GM23338 (cell line): ENCODE results near the gene NEU3. TPM values are rescaled to one million over a fixed set of nuclear protein-coding genes. Genes with fewer than 3 reads are reported as not detected.

Experiments
- ATAC-seq: fragments of 200-7000 bp; cut with Tn5 transposase; 3 replicates; pipeline ENCODE4 v1.9.1; 2020
- DNase-seq: peaks from one replicate; pipeline ENCODE4 v3.0.0-alpha.2; 2015; ENCODE audit warnings: low spot score
- H2AFZ ChIP-seq: fragments of 200-600 bp; sonication (generic); 2 replicates; pipeline ENCODE4 v1.8.0; 2016; ENCODE audit warnings: antibody characterized with exemption, mild to moderate bottlenecking, moderate library complexity
- H3F3A ChIP-seq: fragments of 200-600 bp; sonication (generic); replicated peaks from 2 replicates; pipeline ENCODE4 v1.8.0; 2017; ENCODE audit warnings: antibody characterized with exemption, mixed run types, low read depth
- H3K27ac ChIP-seq: fragments of 200-600 bp; sonication (generic); 2 replicates; pipeline ENCODE4 v1.6.1; 2016; ENCODE audit warnings: low read depth
- H3K27me3 ChIP-seq: fragments of 200-600 bp; sonication (generic); 2 replicates; pipeline ENCODE4 v1.8.0; 2016; ENCODE audit warnings: mild to moderate bottlenecking, mixed run types, moderate library complexity; ENCODE audit not compliant: insufficient read depth
- H3K36me3 ChIP-seq: fragments of 200-600 bp; sonication (generic); 2 replicates; pipeline ENCODE4 v1.8.0; 2016; ENCODE audit warnings: mild to moderate bottlenecking; ENCODE audit not compliant: insufficient read depth
- H3K4me1 ChIP-seq: fragments of 200-600 bp; sonication (generic); 2 replicates; pipeline ENCODE4 v1.8.0; 2016; ENCODE audit warnings: mild to moderate bottlenecking, moderate library complexity; ENCODE audit not compliant: insufficient read depth
- H3K4me2 ChIP-seq: fragments of 200-600 bp; sonication (generic); 2 replicates; pipeline ENCODE4 v1.7.1; 2017; ENCODE audit warnings: mixed run types
- H3K4me3 ChIP-seq: fragments of 200-600 bp; sonication (generic); 2 replicates; pipeline ENCODE4 v1.6.1; 2016; ENCODE audit warnings: mixed run types
- H3K79me2 ChIP-seq: fragments of 200-600 bp; sonication (generic); replicated peaks from 2 replicates; pipeline ENCODE4 v1.8.0; 2017; ENCODE audit warnings: mild to moderate bottlenecking; ENCODE audit not compliant: insufficient read depth
- H3K9me2 ChIP-seq: fragments of 200-600 bp; sonication (generic); 2 replicates; pipeline ENCODE4 v1.8.0; 2017; ENCODE audit not compliant: insufficient read depth
- H4K20me1 ChIP-seq: fragments of 200-600 bp; sonication (generic); replicated peaks from 2 replicates; pipeline ENCODE4 v1.8.0; 2017; ENCODE audit warnings: mild to moderate bottlenecking; ENCODE audit not compliant: insufficient read depth
- H3K27ac Mint-ChIP-seq: 2 replicates; pipeline ENCODE4 v1.8.0; 2020; ENCODE audit warnings: inconsistent platforms, mild to moderate bottlenecking, moderate library complexity, mixed read lengths
- H3K27me3 Mint-ChIP-seq: 3 replicates; pipeline ENCODE4 v1.8.0; 2022; ENCODE audit warnings: low read depth, mild to moderate bottlenecking, moderate library complexity, mixed read lengths, inconsistent platforms; ENCODE audit not compliant: insufficient read depth, poor library complexity
- H3K36me3 Mint-ChIP-seq: 3 replicates; pipeline ENCODE4 v1.8.0; 2021; ENCODE audit warnings: low read depth, mild to moderate bottlenecking, inconsistent platforms, moderate library complexity, mixed read lengths
- H3K4me1 Mint-ChIP-seq: 3 replicates; pipeline ENCODE4 v1.8.0; 2020; ENCODE audit warnings: mild to moderate bottlenecking, inconsistent platforms, mixed read lengths
- H3K4me3 Mint-ChIP-seq: 3 replicates; pipeline ENCODE4 v1.8.0; 2021; ENCODE audit warnings: moderate library complexity, mild to moderate bottlenecking, inconsistent platforms, mixed read lengths
- H3K9me3 Mint-ChIP-seq: 3 replicates; pipeline ENCODE4 v1.8.0; 2020; ENCODE audit warnings: moderate library complexity, mild to moderate bottlenecking, inconsistent platforms, mixed read lengths
- CREB1 ChIP-seq: fragments of 250-450 bp; sonication (Bioruptor Pico); IDR thresholded peaks from 2 replicates; pipeline ENCODE4 v1.5.0; 2020; ENCODE audit warnings: low read depth, mild to moderate bottlenecking, moderate library complexity
- CTCF ChIP-seq, 2 experiments: fragments of 200-600 bp in 1 of 2; sonication (generic) in 1 of 2; conservative IDR thresholded peaks; 2 replicates each; pipeline versions ENCODE4 v1.5.1 to v1.6.1; 2016 to 2017; ENCODE audit warnings: antibody characterized with exemption in 2 of 2, low read depth in 2 of 2, mild to moderate bottlenecking in 2 of 2, moderate library complexity in 1 of 2
- EZH2 ChIP-seq: fragments of 200-600 bp; sonication (generic); IDR thresholded peaks from one replicate; pipeline ENCODE4 v1.8.0; 2017; ENCODE audit warnings: antibody characterized with exemption, mild to moderate bottlenecking, low read depth; ENCODE audit not compliant: unreplicated experiment
- EZH2phosphoT487 ChIP-seq: fragments of 200-600 bp; sonication (generic); IDR thresholded peaks from one replicate; pipeline ENCODE4 v1.8.1; 2018; ENCODE audit warnings: antibody characterized with exemption; ENCODE audit not compliant: unreplicated experiment
- JUNB ChIP-seq: IDR thresholded peaks from one replicate; pipeline ENCODE4 v1.6.1; 2016; ENCODE audit warnings: antibody characterized with exemption; ENCODE audit not compliant: unreplicated experiment
- NANOG ChIP-seq: IDR thresholded peaks from 2 replicates; pipeline ENCODE4 v1.6.1; 2016; ENCODE audit warnings: antibody characterized with exemption, borderline replicate concordance
- POLR2AphosphoS5 ChIP-seq: IDR thresholded peaks from 2 replicates; pipeline ENCODE4 v1.6.1; 2016; ENCODE audit warnings: antibody characterized with exemption, low read depth
- STAT1 ChIP-seq: IDR thresholded peaks from one replicate; pipeline ENCODE4 v1.6.1; 2016; ENCODE audit warnings: antibody characterized with exemption; ENCODE audit not compliant: unreplicated experiment
- ZNF114 ChIP-seq: fragments of 250-450 bp; sonication (Bioruptor Pico); IDR thresholded peaks from 2 replicates; pipeline ENCODE4 v1.5.0; 2020; ENCODE audit warnings: mild to moderate bottlenecking, moderate library complexity
- ZNF331 ChIP-seq: fragments of 250-450 bp; sonication (Bioruptor Pico); IDR thresholded peaks from 2 replicates; pipeline ENCODE4 v1.5.0; 2020; ENCODE audit warnings: low read depth, mild to moderate bottlenecking, moderate library complexity
- polyA plus RNA-seq: library from polyadenylated mRNA; unstranded; fragments of >200 nt; fragmentation: Nextera tagmentation; extraction: Ambion mirVana; gene quantifications from 2 replicates; pipeline ENCODE4 v1.2.1, GENCODE V29; 2016
- total RNA-seq: library from RNA; depleted of rRNA; stranded (reverse); fragments of >200 nt; shearing (Covaris generic); gene quantifications from 2 replicates; pipeline ENCODE4 v1.2.3, GENCODE V29; 2014
- TF ChIP-seq, protein P1 (sequence below): IDR thresholded peaks from one replicate; pipeline ENCODE4 v1.6.1; 2018; ENCODE audit warnings: antibody characterized with exemption; ENCODE audit not compliant: unreplicated experiment
- TF ChIP-seq, protein P2 (sequence below): IDR thresholded peaks from 2 replicates; pipeline ENCODE4 v1.6.1; 2016; ENCODE audit warnings: antibody characterized with exemption
- TF ChIP-seq, protein P3 (sequence below): fragments of 250-450 bp; sonication (Bioruptor Pico); IDR thresholded peaks from 2 replicates; pipeline ENCODE4 v1.5.0; 2020; ENCODE audit warnings: mild to moderate bottlenecking, moderate library complexity

NEU3 gene
- total and polyA plus RNA-seq, 2 experiments from 2014 or later = 2.8 to 25.9 TPM

- peaks cover 10% of the 10 kb centered on the region; the same call in 2 of the 3 replicates for H3K4me1 Mint-ChIP-seq
- Histone ChIP-seq H3K4me3 (no peak overlapping the region), H4K20me1 (peaks cover 43% of the 10 kb centered on the region; the same call in 1 of the 2 replicates)
Observed at GRCh38 chr11:74957937-74958629, 30.6 kb upstream of the NEU3 start.

More at GRCh38 chr11:74957937-74958629, 30.6 kb upstream of the NEU3 start:
- Histone ChIP-seq H2AFZ (no peak overlapping the region), H3F3A (no peaks in the 10 kb centered on the region), H3K4me2 (no peak overlapping the region; the same call in 1 of the 2 replicates), H3K27ac (no peak overlapping the region), H3K4me1 (no peaks in the 10 kb centered on the region), H3K9me2 (no peaks in the 10 kb centered on the region), H3K79me2 (peaks cover 98% of the 10 kb centered on the region), H3K36me3 (no peaks in the 10 kb centered on the region), H3K27me3 (no peaks in the 10 kb centered on the region)
- H3K9me3 Mint-ChIP-seq = no peaks in the 10 kb centered on the region
- H3K4me3 Mint-ChIP-seq = no peak overlapping the region
- no peaks in the 10 kb centered on the region for H3K27me3 Mint-ChIP-seq
- no peak for TF ChIP-seq ZNF114 (CRISPR knock-in tag)
- TF ChIP-seq, protein P1, sequence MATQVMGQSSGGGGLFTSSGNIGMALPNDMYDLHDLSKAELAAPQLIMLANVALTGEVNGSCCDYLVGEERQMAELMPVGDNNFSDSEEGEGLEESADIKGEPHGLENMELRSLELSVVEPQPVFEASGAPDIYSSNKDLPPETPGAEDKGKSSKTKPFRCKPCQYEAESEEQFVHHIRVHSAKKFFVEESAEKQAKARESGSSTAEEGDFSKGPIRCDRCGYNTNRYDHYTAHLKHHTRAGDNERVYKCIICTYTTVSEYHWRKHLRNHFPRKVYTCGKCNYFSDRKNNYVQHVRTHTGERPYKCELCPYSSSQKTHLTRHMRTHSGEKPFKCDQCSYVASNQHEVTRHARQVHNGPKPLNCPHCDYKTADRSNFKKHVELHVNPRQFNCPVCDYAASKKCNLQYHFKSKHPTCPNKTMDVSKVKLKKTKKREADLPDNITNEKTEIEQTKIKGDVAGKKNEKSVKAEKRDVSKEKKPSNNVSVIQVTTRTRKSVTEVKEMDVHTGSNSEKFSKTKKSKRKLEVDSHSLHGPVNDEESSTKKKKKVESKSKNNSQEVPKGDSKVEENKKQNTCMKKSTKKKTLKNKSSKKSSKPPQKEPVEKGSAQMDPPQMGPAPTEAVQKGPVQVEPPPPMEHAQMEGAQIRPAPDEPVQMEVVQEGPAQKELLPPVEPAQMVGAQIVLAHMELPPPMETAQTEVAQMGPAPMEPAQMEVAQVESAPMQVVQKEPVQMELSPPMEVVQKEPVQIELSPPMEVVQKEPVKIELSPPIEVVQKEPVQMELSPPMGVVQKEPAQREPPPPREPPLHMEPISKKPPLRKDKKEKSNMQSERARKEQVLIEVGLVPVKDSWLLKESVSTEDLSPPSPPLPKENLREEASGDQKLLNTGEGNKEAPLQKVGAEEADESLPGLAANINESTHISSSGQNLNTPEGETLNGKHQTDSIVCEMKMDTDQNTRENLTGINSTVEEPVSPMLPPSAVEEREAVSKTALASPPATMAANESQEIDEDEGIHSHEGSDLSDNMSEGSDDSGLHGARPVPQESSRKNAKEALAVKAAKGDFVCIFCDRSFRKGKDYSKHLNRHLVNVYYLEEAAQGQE = no peak
- no peak for TF ChIP-seq CTCF (conservative IDR thresholded peaks at IDR 0.05; ENCODE audit: low read depth in 2 of 2)
- TF ChIP-seq CREB1 = no peak
- TF ChIP-seq EZH2 = no peak
- no peak for TF ChIP-seq JUNB
- TF ChIP-seq POLR2AphosphoS5 = no peak
- TF ChIP-seq ZNF331 (CRISPR knock-in tag) = no peak
- TF ChIP-seq, protein P2, sequence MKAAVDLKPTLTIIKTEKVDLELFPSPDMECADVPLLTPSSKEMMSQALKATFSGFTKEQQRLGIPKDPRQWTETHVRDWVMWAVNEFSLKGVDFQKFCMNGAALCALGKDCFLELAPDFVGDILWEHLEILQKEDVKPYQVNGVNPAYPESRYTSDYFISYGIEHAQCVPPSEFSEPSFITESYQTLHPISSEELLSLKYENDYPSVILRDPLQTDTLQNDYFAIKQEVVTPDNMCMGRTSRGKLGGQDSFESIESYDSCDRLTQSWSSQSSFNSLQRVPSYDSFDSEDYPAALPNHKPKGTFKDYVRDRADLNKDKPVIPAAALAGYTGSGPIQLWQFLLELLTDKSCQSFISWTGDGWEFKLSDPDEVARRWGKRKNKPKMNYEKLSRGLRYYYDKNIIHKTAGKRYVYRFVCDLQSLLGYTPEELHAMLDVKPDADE = no peak
- no peak for TF ChIP-seq STAT1
- no peak for TF ChIP-seq EZH2phosphoT487
- TF ChIP-seq, protein P3, sequence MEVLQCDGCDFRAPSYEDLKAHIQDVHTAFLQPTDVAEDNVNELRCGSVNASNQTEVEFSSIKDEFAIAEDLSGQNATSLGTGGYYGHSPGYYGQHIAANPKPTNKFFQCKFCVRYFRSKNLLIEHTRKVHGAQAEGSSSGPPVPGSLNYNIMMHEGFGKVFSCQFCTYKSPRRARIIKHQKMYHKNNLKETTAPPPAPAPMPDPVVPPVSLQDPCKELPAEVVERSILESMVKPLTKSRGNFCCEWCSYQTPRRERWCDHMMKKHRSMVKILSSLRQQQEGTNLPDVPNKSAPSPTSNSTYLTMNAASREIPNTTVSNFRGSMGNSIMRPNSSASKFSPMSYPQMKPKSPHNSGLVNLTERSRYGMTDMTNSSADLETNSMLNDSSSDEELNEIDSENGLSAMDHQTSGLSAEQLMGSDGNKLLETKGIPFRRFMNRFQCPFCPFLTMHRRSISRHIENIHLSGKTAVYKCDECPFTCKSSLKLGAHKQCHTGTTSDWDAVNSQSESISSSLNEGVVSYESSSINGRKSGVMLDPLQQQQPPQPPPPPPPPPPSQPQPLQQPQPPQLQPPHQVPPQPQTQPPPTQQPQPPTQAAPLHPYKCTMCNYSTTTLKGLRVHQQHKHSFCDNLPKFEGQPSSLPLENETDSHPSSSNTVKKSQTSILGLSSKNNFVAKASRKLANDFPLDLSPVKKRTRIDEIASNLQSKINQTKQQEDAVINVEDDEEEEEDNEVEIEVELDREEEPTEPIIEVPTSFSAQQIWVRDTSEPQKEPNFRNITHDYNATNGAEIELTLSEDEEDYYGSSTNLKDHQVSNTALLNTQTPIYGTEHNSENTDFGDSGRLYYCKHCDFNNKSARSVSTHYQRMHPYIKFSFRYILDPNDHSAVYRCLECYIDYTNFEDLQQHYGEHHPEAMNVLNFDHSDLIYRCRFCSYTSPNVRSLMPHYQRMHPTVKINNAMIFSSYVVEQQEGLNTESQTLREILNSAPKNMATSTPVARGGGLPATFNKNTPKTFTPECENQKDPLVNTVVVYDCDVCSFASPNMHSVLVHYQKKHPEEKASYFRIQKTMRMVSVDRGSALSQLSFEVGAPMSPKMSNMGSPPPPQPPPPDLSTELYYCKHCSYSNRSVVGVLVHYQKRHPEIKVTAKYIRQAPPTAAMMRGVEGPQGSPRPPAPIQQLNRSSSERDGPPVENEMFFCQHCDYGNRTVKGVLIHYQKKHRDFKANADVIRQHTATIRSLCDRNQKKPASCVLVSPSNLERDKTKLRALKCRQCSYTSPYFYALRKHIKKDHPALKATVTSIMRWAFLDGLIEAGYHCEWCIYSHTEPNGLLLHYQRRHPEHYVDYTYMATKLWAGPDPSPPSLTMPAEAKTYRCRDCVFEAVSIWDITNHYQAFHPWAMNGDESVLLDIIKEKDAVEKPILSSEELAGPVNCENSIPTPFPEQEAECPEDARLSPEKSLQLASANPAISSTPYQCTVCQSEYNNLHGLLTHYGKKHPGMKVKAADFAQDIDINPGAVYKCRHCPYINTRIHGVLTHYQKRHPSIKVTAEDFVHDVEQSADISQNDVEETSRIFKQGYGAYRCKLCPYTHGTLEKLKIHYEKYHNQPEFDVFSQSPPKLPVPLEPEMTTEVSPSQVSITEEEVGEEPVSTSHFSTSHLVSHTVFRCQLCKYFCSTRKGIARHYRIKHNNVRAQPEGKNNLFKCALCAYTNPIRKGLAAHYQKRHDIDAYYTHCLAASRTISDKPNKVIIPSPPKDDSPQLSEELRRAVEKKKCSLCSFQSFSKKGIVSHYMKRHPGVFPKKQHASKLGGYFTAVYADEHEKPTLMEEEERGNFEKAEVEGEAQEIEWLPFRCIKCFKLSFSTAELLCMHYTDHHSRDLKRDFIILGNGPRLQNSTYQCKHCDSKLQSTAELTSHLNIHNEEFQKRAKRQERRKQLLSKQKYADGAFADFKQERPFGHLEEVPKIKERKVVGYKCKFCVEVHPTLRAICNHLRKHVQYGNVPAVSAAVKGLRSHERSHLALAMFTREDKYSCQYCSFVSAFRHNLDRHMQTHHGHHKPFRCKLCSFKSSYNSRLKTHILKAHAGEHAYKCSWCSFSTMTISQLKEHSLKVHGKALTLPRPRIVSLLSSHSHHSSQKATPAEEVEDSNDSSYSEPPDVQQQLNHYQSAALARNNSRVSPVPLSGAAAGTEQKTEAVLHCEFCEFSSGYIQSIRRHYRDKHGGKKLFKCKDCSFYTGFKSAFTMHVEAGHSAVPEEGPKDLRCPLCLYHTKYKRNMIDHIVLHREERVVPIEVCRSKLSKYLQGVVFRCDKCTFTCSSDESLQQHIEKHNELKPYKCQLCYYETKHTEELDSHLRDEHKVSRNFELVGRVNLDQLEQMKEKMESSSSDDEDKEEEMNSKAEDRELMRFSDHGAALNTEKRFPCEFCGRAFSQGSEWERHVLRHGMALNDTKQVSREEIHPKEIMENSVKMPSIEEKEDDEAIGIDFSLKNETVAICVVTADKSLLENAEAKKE (CRISPR knock-in tag) = no peak
- no peak for TF ChIP-seq NANOG
- ATAC-seq (no peak), DNase-seq (no peak)
- H3K27ac Mint-ChIP-seq = no peak overlapping the region; the same call in none of the 2 replicates
- no peaks in the 10 kb centered on the region for H3K36me3 Mint-ChIP-seq
